Stimulated activated CD4-positive, alpha-beta T cell treated with anti-CD3 and anti-CD28 coated beads, Interleukin-4, amount 100 ng/mL, for 48 hours (primary cell): ENCODE data around the gene MGAM2.

ENCODE experiments used
- DNase-seq, 2 donors: peaks; one replicate each; pipeline ENCODE4 v3.0.0-alpha.2; 2020; ENCODE audit warnings: low read depth in 2 of 2

The MGAM2 gene

GRCh38 chr7:142120524-142120923 is 9.0 kb downstream of the MGAM2 start:
- no peak for DNase-seq

GRCh38 chr7:142123184-142123583 is 11.7 kb downstream of the MGAM2 start:
- DNase-seq: no peak

- no peak for DNase-seq
Measured at GRCh38 chr7:142125256-142125955, 13.9 kb downstream of the MGAM2 start.

GRCh38 chr7:142130267-142130666 is 18.7 kb downstream of the MGAM2 start:
- no peak for DNase-seq

GRCh38 chr7:142131439-142132185 is 20.1 kb downstream of the MGAM2 start:
- DNase-seq: no peak

- DNase-seq: no peak
Measured at GRCh38 chr7:142133731-142134148, 22.2 kb downstream of the MGAM2 start.

GRCh38 chr7:142134909-142135308 is 23.4 kb downstream of the MGAM2 start:
- DNase-seq: no peak

- DNase-seq: no peak
Measured at GRCh38 chr7:142138996-142139395, 27.5 kb downstream of the MGAM2 start.

GRCh38 chr7:142139597-142140400 is 28.3 kb downstream of the MGAM2 start:
- no peak for DNase-seq

- no peak for DNase-seq
Measured at GRCh38 chr7:142140401-142140959, 29.0 kb downstream of the MGAM2 start.

- DNase-seq: no peak
Measured at GRCh38 chr7:142142702-142143101, 31.2 kb downstream of the MGAM2 start.

GRCh38 chr7:142146124-142146523 is 34.6 kb downstream of the MGAM2 start:
- no peak for DNase-seq

GRCh38 chr7:142150356-142150755 is 38.8 kb downstream of the MGAM2 start:
- no peak for DNase-seq

GRCh38 chr7:142150869-142151268 is 39.4 kb downstream of the MGAM2 start:
- DNase-seq: no peak

- no peak for DNase-seq
Measured at GRCh38 chr7:142152076-142152475, 40.6 kb downstream of the MGAM2 start.

GRCh38 chr7:142153400-142153799 is 41.9 kb downstream of the MGAM2 start:
- DNase-seq: no peak

- no peak for DNase-seq
Measured at GRCh38 chr7:142158736-142159496, 47.4 kb downstream of the MGAM2 start.

GRCh38 chr7:142161921-142162320 is 50.4 kb downstream of the MGAM2 start:
- no peak for DNase-seq

- DNase-seq: no peak
Measured at GRCh38 chr7:142168746-142169145, 57.2 kb downstream of the MGAM2 start.

- no peak for DNase-seq
Measured at GRCh38 chr7:142172932-142173331, 61.4 kb downstream of the MGAM2 start.

GRCh38 chr7:142174441-142174840 is 62.9 kb downstream of the MGAM2 start:
- no peak for DNase-seq
